Duodenal mucosa (tissue), 2 donors: ENCODE data around the gene ACP1.

Experiments
- H3K27ac ChIP-seq: one replicate; pipeline ENCODE4 v1.7.0; 2013; ENCODE audit warnings: low read depth, low read length
- H3K27me3 ChIP-seq, 2 donors: one replicate each; pipeline ENCODE4 v1.7.0; 2013; ENCODE audit warnings: low read length in 2 of 2, control low read depth in 1 of 2; ENCODE audit not compliant: insufficient read depth in 2 of 2, control insufficient read depth in 1 of 2
- H3K36me3 ChIP-seq, 2 donors: one replicate each; pipeline ENCODE4 v1.7.0; 2013; ENCODE audit warnings: low read length in 2 of 2, control low read depth in 1 of 2; ENCODE audit not compliant: insufficient read depth in 2 of 2, control insufficient read depth in 1 of 2
- H3K4me1 ChIP-seq, 2 donors: one replicate each; pipeline ENCODE4 v1.7.0; 2013; ENCODE audit warnings: low read length in 2 of 2, control low read depth in 1 of 2; ENCODE audit not compliant: insufficient read depth in 2 of 2, control insufficient read depth in 1 of 2
- H3K4me3 ChIP-seq, 2 donors: one replicate each; pipeline ENCODE4 v1.7.0; 2013; ENCODE audit warnings: low read length in 2 of 2, low read depth in 1 of 2
- H3K9ac ChIP-seq, 2 donors: one replicate each; pipeline ENCODE4 v1.7.0; 2013; ENCODE audit warnings: low read length in 2 of 2, low read depth in 1 of 2
- H3K9me3 ChIP-seq, 2 donors: one replicate each; pipeline ENCODE4 v1.7.0; 2013; ENCODE audit warnings: low read length in 2 of 2, control low read depth in 1 of 2; ENCODE audit not compliant: control insufficient read depth in 1 of 2

ACP1 gene

GRCh38 chr2:236993-237539 is 27.7 kb upstream of the ACP1 start:
- H3K36me3 ChIP-seq: peaks cover 12% of the 10 kb centered on the region in 2 donors
- no peak overlapping the region for H3K27ac ChIP-seq
- no peaks in the 10 kb centered on the region for H3K9me3 ChIP-seq
- no peak overlapping the region for H3K9ac ChIP-seq
- H3K4me3 ChIP-seq: no peak overlapping the region
- no peaks in the 10 kb centered on the region for H3K4me1 ChIP-seq
- no peaks in the 10 kb centered on the region for H3K27me3 ChIP-seq

DNA sequence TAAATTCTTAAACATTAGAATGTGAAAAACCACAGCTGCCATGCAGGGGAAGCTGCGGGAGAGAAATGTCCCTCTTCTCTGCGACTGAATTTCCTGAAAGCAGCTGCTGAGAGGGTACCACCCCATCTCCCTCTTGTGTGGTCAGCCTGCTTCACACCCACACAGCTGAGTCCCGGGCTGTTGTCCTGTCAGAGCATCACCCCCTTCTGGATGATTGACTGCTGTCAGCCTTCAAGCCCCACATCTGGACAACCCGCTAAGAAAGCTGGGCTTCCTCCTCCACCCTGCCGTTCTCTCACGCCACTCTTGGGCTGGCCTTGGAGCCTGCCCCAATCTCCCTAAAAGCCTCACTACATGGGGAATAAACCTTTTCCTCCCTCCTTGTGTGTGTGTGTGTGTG is 26.9 kb upstream of the ACP1 start:
- Histone ChIP-seq H3K4me3 (no peak overlapping the region), H3K9me3 (no peaks in the 10 kb centered on the region), H3K27me3 (no peaks in the 10 kb centered on the region), H3K4me1 (no peaks in the 10 kb centered on the region), H3K9ac (no peak overlapping the region), H3K27ac (no peak overlapping the region), H3K36me3 (peaks cover 12 to 16% of the 10 kb centered on the region in 2 donors)

DNA sequence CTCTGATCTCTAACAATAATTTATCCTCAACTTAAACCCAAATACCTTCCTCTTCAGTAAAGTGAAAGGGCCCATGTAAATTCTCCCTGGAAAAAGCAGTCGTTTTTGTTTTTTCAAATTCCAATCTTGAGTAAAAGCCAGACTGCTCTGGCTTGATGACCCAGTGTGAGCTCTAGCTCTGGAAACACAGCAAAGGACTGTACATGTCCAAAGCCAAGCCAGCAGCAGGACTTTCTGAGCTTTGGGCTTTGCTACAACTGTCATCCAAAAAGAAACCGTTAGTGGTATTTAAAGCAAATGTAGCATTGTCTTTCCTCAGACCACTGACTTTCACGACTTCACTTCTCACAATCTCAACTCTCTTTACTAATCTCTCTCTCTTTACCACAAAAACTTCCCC is 26.3 kb upstream of the ACP1 start:
- Histone ChIP-seq H3K36me3 (peaks cover 8 to 18% of the 10 kb centered on the region in 2 donors), H3K9ac (no peak overlapping the region), H3K27ac (no peak overlapping the region), H3K4me3 (no peak overlapping the region), H3K27me3 (no peaks in the 10 kb centered on the region), H3K4me1 (no peaks in the 10 kb centered on the region), H3K9me3 (no peaks in the 10 kb centered on the region)

- peaks cover 10 to 23% of the 10 kb centered on the region in 2 donors for H3K36me3 ChIP-seq
- no peak overlapping the region for H3K9ac ChIP-seq
- no peak overlapping the region for H3K4me3 ChIP-seq
- no peaks in the 10 kb centered on the region for H3K27me3 ChIP-seq
- no peak overlapping the region for H3K27ac ChIP-seq
- H3K4me1 ChIP-seq: no peaks in the 10 kb centered on the region
- no peaks in the 10 kb centered on the region for H3K9me3 ChIP-seq
Observed at GRCh38 chr2:238869-239268, 25.9 kb upstream of the ACP1 start.

- Histone ChIP-seq H3K9me3 (no peaks in the 10 kb centered on the region), H3K4me3 (no peak overlapping the region), H3K4me1 (no peaks in the 10 kb centered on the region), H3K9ac (no peak overlapping the region), H3K27ac (no peak overlapping the region), H3K27me3 (no peaks in the 10 kb centered on the region), H3K36me3 (peaks cover 16 to 38% of the 10 kb centered on the region in 2 donors)
Observed at GRCh38 chr2:244547-244946, 20.2 kb upstream of the ACP1 start.

DNA sequence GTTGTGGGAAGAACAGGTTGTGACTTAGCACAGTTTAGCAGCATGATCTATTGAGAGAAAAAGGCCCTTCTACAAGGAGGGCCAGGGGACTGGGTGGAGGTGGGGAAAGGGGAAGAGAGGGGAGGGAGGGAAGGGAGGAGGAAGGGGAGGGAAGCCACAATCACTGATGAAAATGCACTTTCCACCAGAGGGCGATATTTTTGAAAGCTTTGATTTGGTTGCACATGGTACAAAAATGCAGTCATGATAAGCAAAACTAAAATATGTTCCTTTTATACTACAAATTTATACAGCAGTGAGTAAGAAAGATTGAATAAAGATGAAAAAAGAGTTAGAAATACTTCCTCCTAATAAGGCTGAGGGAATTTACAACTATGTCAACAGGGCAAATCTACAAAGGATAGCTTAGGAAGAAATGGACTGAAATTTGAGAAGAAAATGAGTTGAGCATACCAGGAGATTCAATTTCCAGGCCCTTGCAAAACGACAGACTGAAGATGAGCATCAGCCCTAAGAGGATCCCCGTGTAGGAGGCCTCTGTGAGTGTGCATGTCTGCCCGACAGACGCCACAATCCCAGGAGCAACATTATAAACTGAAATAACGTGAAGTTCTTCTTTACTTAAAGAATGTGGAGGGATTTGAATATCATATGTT is 18.1 kb upstream of the ACP1 start:
- H3K9ac ChIP-seq: no peak overlapping the region
- no peak overlapping the region for H3K4me3 ChIP-seq
- H3K27me3 ChIP-seq: no peaks in the 10 kb centered on the region
- H3K9me3 ChIP-seq: no peaks in the 10 kb centered on the region
- H3K4me1 ChIP-seq: no peaks in the 10 kb centered on the region
- H3K27ac ChIP-seq: no peak overlapping the region
- H3K36me3 ChIP-seq: peaks cover 19 to 30% of the 10 kb centered on the region in 2 donors

DNA sequence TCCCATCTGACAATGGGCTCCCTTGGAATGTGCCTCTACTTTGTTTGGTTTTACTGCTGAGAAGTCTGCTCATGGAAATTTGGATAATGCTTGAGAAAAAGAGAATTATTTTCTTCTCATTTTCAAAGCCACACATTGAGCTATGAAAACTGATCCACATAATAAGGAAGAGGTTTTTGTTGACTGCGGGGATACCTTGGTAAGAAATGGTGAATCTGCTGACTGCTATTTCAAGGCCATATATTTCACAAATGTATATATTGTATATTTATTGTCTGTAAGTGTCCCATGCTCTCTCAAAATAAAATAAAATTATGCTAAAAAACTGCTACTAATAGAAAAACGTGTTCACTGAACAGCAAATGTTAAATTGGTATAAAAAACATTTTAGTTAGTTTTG is 16.0 kb upstream of the ACP1 start:
- Histone ChIP-seq H3K9ac (no peak overlapping the region), H3K27me3 (no peaks in the 10 kb centered on the region), H3K9me3 (no peaks in the 10 kb centered on the region), H3K4me1 (no peaks in the 10 kb centered on the region), H3K27ac (no peak overlapping the region), H3K4me3 (no peak overlapping the region), H3K36me3 (peaks cover 18 to 28% of the 10 kb centered on the region in 2 donors)

GRCh38 chr2:249538-250042 is 15.2 kb upstream of the ACP1 start:
- Histone ChIP-seq H3K9me3 (no peaks in the 10 kb centered on the region), H3K27ac (no peak overlapping the region), H3K9ac (no peak overlapping the region), H3K4me1 (no peaks in the 10 kb centered on the region), H3K36me3 (peaks cover 16 to 23% of the 10 kb centered on the region in 2 donors), H3K27me3 (no peaks in the 10 kb centered on the region), H3K4me3 (no peak overlapping the region)

DNA sequence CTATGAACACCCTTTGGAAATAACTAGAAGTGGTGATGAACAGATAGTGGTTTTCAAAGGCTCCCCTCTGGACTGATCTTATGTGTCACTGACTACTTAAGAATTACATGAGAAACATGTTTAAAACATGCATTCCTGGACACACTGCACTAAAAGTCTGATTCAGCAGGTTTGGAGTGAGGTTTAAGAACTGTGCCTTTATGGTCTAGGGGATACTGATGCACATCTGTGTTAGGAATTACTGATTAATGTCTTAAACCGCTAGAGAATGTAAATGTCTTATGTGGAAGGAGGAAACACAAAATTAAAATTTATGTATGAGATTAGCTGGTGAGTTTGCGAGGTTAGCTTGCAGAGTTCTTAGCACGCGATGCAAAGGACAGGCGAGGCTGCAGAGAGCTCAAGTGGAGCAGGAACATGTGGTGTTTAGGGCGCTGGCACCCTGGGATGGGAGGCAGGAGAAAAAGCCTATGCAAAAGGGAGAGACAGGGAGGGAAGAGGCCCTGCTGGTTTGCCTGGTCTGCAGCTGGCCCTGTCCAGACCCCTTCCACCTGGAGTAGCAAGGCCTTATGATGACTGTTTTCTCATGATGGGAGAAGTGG is 12.6 kb upstream of the ACP1 start:
- no peaks in the 10 kb centered on the region for H3K27me3 ChIP-seq
- no peak overlapping the region for H3K4me3 ChIP-seq
- H3K36me3 ChIP-seq: peaks cover 9 to 14% of the 10 kb centered on the region in 2 donors
- H3K9me3 ChIP-seq: no peaks in the 10 kb centered on the region
- H3K9ac ChIP-seq: no peak overlapping the region
- no peak overlapping the region for H3K27ac ChIP-seq
- no peaks in the 10 kb centered on the region for H3K4me1 ChIP-seq

DNA sequence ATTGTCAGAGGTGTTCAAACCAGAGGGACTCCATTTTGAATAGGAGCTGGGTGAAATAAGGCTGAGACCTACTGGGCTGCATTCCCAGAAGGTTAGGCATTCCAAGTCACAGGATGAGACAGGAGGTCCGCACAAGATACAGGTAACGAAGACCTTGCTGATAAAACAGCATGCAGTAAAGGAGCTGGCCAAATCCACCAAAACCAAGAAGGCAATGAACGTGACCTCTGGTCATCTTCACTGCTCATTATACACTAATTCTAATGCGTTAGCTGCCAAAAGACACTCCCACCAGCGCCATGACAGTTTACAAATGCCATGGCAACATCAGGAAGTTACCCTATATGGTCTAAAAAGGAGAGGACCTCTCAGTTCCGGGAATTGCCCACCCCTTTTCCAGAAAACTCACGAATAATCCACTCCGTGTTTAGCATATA is 11.5 kb upstream of the ACP1 start:
- H3K9ac ChIP-seq: no peak overlapping the region
- H3K4me3 ChIP-seq: no peak overlapping the region
- H3K27me3 ChIP-seq: no peaks in the 10 kb centered on the region
- no peaks in the 10 kb centered on the region for H3K4me1 ChIP-seq
- peaks cover 0 to 6% of the 10 kb centered on the region in 2 donors for H3K9me3 ChIP-seq
- peaks cover 9 to 14% of the 10 kb centered on the region in 2 donors for H3K36me3 ChIP-seq
- H3K27ac ChIP-seq: no peak overlapping the region
